HS-5 (cell line): Measurements from ENCODE around the gene CYSLTR2.

ENCODE experiments used
- DNase-seq: peaks from one replicate; pipeline ENCODE4 v3.0.0-alpha.2; 2012; ENCODE audit warnings: low read depth

CYSLTR2 gene

GRCh38 chr13:48653472-48653939 lies at the start of gene CYSLTR2:
Gene CYSLTR2, plus strand, starts transcription at chr13:48653929. Its CDS starts 52,889 bp downstream, at chr13:48706818.
- peak; percentile 11 for DNase-seq

DNA sequence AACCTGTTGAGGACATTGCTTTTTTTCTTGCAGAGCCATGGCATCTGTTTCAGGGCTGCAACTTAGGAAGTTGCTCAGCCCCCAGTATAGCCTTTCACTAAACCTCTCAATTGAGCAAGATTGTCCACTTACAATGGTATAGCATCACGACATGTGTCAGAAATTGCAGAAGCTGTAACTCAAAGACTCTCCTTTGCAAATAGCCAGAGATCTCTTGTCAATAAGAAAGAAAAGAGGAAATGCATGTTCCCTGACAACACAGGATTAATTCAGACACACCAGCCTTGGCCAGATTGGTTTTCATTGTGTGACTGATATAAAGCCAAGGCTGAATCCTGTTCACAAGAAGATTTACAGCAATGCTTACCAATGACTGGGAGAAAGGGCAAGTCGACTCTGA lies 38.7 kb upstream of the CYSLTR2 start:
- DNase-seq, result no peak

DNA sequence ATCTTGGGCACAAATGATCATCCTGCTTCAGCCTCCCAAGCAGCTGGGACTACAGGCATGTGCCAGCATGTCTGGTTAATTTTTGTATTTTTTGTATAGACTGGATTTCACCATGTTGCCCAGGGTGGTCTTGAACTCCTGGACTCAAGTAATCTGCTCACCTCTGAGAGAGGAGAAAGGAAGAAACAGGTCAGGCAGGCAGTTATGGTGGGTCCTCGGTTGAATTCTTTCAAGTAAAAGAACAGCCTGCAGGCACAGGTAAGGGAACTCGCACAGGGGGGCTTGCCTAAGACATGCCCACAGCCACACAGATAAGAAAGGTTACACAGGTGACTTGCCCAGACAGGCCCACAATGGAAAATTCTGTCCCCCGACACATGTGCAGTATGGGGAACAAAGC lies 34.8 kb upstream of the CYSLTR2 start:
- DNase-seq, result no peak

- no peak for DNase-seq
Observed at GRCh38 chr13:48621056-48621455, 32.7 kb upstream of the CYSLTR2 start.

GRCh38 chr13:48624016-48624415 lies 29.7 kb upstream of the CYSLTR2 start:
- no peak for DNase-seq

- DNase-seq, result no peak
Observed at GRCh38 chr13:48624858-48625257, 28.9 kb upstream of the CYSLTR2 start.

- DNase-seq, result no peak
Observed at GRCh38 chr13:48625413-48626076, 28.2 kb upstream of the CYSLTR2 start.

DNA sequence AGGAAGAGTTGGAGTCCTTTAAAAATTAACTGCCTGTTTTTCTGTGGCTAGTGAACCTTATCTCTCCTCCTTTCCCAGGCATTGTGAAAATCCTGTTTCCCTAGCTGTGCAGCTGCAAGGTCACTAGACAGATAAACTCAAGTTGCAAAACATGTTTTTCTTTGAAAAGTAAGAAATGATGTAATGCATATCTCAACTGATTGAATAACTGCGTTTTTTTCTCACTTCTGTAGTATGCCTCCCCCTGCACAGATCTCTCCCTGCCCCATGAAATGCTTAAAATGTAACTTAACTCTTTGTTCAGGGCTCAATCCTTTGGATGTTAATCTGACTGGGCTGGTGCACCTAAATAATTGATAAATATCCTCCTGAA lies 27.7 kb upstream of the CYSLTR2 start:
- no peak for DNase-seq

- DNase-seq, result no peak
Observed at GRCh38 chr13:48626726-48627451, 26.8 kb upstream of the CYSLTR2 start.

GRCh38 chr13:48629277-48629676 lies 24.5 kb upstream of the CYSLTR2 start:
- DNase-seq, result no peak

GRCh38 chr13:48630291-48630690 lies 23.4 kb upstream of the CYSLTR2 start:
- no peak for DNase-seq

DNA sequence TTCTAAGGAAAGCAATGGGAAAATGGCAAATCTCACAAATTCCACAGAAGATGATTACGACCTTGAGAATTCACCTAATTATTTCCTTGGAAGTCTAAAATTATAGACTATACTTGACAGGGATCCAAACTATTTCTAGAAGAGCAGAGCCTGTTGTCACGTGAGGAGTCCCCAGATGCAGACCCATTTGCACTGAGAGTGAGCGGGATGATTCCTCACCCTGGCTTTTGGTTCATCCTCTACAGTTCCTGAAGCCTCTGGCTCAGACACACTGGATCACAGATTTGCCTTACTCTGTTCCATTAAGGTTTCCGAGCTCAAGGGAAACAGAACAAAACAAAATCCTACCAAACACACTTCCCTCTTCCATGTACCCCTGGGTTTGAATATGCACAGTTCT lies 23.0 kb upstream of the CYSLTR2 start:
- DNase-seq, result no peak

- no peak for DNase-seq
Observed at GRCh38 chr13:48631441-48631840, 22.3 kb upstream of the CYSLTR2 start.

DNA sequence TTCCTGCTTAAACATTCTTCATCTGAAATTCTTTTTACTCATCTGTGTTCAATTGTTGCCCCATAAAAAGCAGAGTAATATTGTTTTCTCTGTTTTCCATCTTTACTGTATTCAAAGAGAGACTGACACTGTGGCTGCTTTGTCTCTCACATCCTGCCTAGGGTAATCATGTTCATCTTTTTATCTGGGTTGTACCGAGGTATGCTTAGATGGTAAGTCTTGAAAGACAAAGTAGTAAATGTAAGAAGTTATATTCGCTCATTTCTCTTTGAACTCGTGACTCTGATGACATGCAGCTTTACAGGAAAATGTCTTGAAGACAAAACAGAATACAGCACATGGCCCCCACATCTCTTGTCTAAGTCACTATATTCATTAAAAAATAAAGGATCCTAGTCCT lies 20.0 kb upstream of the CYSLTR2 start:
- no peak for DNase-seq

GRCh38 chr13:48634636-48635035 lies 19.1 kb upstream of the CYSLTR2 start:
- no peak for DNase-seq

DNA sequence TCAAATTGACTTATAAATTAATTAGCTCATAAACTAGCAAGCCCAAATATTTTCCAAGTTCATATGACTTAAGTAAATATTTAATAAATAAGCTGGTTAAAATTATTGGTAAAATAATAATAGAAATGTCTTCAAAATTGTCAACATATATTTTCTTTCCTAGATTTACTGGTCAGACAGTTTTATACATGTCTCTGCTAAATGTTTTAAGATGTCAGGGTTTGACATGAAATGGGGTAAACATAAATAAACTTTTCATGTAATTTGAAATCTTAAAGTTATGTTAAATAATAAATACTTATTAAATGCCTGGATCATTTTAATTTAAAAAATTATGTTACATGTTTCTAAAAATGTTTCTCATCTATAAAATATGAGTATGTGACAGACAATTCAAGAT lies 18.3 kb upstream of the CYSLTR2 start:
- no peak for DNase-seq

DNA sequence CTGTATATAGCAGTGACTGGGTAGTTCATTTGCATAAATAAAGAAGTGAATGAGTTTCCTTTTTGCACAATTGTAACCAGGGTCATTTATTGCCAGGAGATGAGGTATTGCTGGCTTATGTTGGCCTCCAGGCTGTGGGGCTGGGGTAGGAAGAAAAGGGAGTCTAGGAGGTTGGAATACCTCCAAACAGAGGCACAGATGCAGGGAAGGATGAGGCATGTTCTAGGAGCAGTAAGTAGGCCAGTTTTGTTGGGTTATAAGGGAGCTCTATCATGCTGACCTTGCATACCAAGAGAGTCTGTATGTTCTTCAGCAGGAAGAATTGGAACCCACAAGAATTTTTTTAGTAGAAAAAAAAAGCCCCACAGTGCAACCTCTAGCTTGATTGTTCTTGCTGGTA lies 17.2 kb upstream of the CYSLTR2 start:
- DNase-seq, result no peak

DNA sequence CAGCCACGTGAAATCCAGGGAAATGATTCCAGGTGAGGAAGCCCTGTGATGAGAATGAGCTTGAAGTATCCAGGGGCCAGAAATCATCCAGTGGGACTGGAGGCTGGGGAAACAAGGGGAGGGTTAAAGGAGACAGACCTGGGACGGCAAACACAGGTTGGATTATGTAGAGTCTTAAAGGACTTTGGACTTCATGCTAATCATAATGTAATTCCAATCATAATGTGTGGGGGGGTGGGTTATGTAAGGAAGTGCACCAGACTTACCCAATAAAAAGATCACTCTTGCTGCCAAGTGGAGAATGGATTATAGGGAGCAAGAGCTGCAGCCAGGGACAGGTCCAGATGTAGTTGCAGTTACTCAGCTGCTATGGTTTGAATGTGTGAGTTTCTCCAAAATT lies 16.1 kb upstream of the CYSLTR2 start:
- DNase-seq, result no peak

DNA sequence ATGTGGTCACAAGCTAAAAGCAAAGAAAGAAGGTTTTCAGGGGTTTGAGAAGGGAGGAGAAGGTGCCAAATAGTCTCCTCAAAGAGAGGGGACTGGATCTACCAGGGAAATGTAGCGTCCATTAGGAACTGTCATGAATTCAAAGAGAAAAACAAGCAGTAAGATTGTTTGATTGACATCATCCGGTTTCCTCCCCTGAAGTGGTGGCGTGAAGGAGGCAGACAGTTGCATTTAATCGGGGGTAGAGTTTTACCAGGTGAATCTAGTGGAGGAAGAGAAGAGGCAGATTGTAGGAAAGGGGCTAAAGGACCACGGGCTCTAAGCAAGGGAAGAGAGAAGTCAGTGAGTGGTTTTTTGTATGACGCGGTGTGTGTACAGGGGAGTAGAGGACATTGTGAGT lies 13.0 kb upstream of the CYSLTR2 start:
- no peak for DNase-seq

DNA sequence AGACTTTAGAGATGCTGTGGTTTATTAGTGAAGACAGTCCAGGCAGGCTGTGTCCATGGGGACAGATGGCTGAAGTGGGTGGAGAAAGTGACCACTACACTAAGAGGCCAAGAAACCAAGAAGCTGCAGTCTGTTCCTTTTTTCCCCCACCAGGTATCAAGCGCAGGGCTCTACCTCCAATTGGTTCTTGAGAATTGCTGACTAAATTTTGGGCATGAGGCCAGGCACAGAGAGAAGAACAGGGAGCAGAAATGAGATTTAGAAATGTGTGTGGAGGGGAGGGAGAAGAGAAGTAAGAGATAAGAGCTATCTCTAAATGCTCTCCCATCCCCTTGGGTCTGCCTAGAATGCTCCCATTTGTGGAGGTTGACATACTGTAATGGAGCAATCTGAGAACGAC lies 12.3 kb upstream of the CYSLTR2 start:
- DNase-seq, result no peak

DNA sequence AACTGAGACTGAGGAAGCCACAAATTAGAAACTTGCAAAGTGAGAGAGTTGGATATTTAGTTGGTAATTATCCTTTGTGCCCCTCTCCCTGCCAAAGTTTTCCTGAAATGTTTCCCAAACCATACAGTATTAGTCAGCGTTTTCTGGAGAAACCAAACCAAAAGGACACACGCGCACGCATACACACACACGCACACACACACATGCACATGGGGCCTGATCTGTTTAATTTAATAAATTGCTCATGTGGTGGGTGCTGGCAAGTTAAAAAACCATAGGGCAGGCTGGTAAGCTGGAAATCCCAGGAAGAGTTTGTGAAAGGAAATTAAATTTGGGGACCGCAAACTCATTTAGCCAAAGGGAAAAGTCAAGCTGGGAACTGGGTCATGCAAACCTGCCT lies 11.7 kb upstream of the CYSLTR2 start:
- no peak for DNase-seq

DNA sequence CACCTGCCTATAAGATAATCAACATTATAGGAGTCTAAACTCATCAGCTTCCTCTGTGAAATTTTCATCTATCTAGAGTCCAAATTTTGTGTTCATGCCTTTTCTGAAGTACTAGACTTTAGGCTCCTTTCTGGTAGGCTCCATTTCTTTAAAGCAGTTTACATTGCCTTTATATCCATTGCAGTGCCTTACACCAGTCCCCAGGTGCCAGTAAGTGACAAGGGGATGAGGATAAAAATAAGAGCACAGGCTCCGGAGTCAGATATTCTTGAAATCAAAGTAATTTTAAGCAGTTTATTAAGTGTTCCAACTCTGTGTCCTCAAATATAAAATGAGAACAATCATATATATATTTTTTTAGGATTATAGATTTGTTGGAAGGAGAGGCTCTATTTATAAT lies 10.6 kb upstream of the CYSLTR2 start:
- no peak for DNase-seq

GRCh38 chr13:48644141-48644540 lies 9.6 kb upstream of the CYSLTR2 start:
- DNase-seq, result no peak

- DNase-seq, result no peak
Observed at GRCh38 chr13:48644951-48645350, 8.8 kb upstream of the CYSLTR2 start.
